Fibroblast of the conjunctiva (primary cell): ENCODE results near the gene USP11.
"Not testable (repeated sequence)": the region's sequence is repeated elsewhere in the genome, so short reads cannot be mapped to it uniquely, and the experiment has no call there.

ENCODE experiments used
- DNase-seq: peaks from one replicate; pipeline ENCODE4 v3.0.0-alpha.2; 2010; ENCODE audit warnings: low read depth

Gene USP11

DNA sequence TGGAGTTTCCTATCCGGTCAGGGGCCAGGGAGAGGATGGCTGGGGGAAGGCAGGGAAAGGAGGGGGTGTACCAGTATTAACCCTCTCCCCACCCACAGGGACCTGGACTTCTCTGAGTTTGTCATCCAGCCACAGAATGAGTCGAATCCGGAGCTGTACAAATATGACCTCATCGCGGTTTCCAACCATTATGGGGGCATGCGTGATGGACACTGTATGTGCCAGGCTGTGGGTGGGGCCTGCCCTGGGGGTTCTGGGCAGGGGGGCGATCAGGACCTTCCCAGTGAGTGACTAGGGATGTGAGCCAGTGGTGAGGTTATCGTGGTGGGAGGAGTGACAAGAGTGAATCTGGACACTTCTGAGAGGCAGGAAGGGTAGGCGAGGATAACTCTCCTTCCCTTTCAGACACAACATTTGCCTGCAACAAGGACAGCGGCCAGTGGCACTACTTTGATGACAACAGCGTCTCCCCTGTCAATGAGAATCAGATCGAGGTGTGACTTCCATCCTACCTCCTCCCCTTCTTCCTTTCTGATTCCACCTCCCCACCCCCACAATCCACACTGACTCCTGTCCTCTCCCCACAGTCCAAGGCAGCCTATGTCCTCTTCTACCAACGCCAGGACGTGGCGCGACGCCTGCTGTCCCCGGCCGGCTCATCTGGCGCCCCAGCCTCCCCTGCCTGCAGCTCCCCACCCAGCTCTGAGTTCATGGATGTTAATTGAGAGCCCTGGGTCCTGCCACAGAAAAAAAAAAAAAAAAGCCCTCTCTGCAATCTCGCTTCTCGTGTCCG lies 14.6 kb downstream of the USP11 start:
- no peak for DNase-seq

DNA sequence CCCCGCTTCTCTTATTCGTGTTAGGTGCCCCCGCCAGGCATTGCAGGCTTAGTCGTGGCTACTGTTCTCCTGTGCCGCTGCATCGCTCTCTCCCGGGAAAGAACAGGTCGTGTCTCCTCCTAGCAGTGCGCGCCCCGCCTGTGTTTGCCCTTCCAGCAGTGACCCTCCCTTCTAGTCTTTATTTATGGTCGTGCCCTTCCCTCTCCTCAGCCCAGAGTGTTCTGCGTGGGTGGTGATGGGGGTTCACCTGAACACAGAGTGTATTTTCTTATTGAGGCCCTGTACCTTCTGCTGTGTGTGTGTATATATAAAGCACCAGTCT lies 15.2 kb downstream of the USP11 start:
- DNase-seq = no peak

- DNase-seq = no peak
Observed at GRCh38 chrX:47248576-47248975, 15.8 kb downstream of the USP11 start.

- no peak for DNase-seq
Observed at GRCh38 chrX:47250017-47250347, 17.2 kb downstream of the USP11 start.

DNA sequence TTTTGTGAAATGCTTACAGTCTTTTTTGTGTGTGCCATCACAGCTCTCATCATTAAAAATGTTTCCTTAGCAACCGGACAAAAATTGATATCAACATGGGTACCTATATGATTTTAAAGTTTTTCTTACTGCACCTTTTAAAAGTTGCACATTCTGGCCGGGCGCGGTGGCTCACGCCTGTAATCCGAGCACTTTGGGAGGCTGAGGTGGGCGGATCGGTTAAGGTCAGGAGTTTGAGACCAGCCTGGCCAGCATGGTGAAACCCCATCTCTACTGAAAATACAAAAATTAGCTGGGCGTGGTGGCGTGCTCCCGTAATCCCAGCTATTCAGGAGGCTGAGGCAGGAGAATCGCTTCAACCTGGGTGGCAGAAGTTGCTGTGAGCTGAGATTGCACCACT lies 24.8 kb downstream of the USP11 start:
- not testable (repeated sequence) for DNase-seq

GRCh38 chrX:47264483-47265173 lies 31.8 kb downstream of the USP11 start:
- DNase-seq = no peak

- no peak for DNase-seq
Observed at GRCh38 chrX:47266643-47267042, 33.8 kb downstream of the USP11 start.

- no peak for DNase-seq
Observed at GRCh38 chrX:47272013-47272408, 39.2 kb downstream of the USP11 start.

DNA sequence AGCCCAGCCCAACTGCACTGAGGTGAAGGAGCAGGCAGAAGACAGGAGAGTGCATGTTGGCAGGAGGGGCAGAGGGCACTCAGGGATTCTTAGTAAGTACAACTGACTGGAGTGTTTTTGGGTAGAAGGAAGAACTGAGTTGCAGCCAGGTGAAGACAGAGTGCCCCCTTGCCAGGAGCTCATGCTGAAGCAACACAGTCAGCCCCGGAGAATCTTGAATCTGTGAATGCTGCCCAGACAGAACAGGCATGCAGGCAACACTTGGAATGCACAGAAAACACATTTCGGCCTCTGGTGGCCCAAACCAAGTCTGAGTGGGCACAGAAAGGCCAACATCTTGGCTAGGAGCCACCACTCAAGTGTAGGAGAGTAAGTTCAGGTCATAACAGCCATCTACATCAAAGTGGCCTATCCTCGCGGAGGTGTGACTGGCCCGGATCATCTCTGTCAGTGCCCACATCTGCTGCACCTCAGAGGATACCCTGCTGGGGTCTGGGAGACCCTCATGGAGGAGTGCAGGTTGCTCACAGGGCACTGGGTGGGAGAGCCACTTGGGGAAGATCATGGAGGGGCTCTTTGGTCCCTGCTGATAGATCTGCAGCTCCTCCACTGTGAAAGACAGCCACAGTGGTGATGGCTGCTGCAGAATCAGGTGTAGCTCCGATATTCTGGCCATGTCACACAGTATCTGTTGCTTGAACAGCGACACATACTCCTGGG lies 40.4 kb downstream of the USP11 start:
- DNase-seq = no peak

GRCh38 chrX:47278691-47279090 lies 45.9 kb downstream of the USP11 start:
- peak; percentile 5 for DNase-seq

DNA sequence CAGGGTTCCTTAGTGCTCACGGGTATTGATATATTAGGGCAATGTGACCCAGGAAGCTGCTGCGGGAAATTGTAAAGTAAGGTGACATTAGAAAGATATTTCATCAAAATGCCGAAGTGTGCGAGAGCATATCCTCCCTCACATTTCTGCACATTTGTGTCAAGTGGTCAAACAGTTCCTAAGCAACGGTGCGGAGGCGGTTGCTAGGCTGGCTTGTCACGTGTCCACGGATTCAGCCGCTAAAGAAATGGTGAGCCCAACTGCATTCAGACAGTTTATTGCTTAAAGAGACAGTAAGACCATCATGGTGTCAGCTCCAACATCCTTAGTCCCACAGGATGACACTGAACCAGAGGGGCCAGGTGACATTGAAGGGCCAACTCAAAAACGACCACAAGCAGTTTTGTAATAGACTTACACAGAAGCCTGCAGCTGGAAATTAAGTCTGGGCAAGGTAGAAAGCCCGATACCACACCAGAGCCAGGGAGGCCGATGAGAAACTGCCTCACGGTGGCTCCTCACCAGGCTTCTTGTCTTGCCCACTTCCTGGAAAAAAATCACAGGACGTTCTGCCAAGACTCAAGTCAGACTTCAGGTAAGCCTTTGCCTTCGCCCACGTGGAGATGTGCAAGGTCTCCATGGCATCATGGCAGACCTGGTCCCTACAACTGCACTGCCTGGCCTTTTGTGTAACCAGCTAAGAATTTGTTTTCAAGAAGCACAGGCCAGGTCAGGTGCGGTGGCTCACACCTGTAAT lies 50.4 kb downstream of the USP11 start:
- DNase-seq = no peak

DNA sequence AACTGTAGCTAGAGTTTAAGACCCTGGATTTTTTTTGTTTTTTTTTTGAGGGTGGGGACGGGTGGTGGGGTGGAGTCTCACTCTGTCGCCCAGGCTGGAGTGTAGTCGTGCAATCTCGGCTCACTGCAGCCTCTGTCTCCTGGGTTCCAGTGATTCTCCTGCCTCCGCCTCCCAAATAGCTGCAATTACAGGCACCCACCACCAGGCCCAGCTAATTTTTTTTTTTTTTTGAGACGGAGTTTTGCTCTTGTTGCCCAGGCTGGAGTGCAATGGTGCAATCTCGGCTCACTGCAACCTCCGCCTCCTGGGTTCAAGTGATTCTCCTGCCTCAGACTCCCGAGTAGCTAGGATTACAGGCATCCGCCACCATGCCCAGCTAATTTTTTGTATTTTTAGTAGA lies 51.8 kb downstream of the USP11 start:
- not testable (repeated sequence) for DNase-seq

DNA sequence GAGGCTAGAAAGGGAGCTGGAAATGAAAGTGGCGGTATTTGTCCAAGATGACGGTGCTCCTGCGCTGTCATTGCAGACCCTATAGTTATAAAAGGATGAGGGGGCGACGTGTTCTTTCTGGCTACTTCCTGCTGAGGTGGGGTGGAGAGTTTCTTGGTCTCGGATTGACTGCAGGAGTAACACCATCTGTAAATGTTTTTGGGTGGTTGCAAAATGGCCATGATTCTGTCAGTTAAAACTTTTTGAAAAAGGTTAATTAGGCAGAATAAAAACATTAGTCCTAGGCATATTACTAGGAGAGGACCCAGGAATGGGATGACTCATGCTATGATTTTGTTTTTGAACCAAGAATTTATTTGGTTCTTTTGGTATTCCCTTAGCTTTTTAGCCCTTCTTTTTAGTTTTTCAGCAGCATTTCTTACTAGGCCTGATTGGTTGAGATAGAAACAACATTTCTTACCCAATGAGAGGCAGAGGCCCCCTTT lies 53.1 kb downstream of the USP11 start:
- DNase-seq = no peak

GRCh38 chrX:47293106-47293505 lies 60.3 kb downstream of the USP11 start:
- no peak for DNase-seq

DNA sequence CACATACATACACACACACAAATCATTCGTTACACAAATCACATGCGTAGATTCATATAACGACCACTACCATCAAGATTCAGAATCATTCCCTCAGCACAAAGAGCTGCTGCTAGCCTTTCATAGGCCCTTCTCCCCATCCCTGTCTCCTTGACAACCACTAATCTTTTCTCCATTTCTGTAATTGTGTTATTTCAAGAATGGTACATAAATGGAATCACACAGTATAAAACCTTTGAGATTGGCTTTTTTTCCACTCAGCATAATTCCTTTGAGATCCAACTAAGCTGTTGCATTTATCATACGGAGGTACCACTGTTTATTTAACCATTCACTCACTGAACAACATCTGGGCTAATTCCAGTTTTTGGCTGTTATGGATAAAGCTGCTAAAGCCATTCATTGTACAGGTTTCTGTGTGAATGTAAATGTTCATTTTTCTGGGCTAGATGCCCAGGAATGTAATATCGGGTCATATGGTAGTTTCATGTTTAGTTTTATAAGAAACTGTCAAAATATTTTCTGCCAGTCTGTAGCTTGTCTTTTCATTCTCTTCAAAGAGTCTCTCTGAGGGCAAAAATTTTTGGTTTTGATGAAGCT lies 64.1 kb downstream of the USP11 start:
- no peak for DNase-seq

- DNase-seq = no peak
Observed at GRCh38 chrX:47297874-47298273, 65.1 kb downstream of the USP11 start.
